ENCODE measurements around the gene PDIA5. TPM values are rescaled to one million over a fixed set of nuclear protein-coding genes. Genes with fewer than 3 reads are reported as not detected.

PDIA5 gene
- total RNA-seq, 3 donors from 2014 or later, result 21.5 to 49.1 (median 22.0) TPM

- TF ChIP-seq, protein P1, sequence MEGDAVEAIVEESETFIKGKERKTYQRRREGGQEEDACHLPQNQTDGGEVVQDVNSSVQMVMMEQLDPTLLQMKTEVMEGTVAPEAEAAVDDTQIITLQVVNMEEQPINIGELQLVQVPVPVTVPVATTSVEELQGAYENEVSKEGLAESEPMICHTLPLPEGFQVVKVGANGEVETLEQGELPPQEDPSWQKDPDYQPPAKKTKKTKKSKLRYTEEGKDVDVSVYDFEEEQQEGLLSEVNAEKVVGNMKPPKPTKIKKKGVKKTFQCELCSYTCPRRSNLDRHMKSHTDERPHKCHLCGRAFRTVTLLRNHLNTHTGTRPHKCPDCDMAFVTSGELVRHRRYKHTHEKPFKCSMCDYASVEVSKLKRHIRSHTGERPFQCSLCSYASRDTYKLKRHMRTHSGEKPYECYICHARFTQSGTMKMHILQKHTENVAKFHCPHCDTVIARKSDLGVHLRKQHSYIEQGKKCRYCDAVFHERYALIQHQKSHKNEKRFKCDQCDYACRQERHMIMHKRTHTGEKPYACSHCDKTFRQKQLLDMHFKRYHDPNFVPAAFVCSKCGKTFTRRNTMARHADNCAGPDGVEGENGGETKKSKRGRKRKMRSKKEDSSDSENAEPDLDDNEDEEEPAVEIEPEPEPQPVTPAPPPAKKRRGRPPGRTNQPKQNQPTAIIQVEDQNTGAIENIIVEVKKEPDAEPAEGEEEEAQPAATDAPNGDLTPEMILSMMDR (IDR thresholded peaks at IDR 0.05), result no peak
- Histone ChIP-seq H3K4me1 (ENCODE audit: low read depth) (no peaks in the 10 kb centered on the region), H3K4me3 (no peak overlapping the region), H3K36me3 (ENCODE audit: low read depth) (no peaks in the 10 kb centered on the region), H3K9me3 (no peaks in the 10 kb centered on the region)
- intact Hi-C loops (cut with DNase I, micrococcal nuclease), result no loop called here
- DNase-seq, result no peak
- no peak for ATAC-seq
Measured at GRCh38 chr3:123123716-123124616, 57.1 kb downstream of the PDIA5 start.

DNA sequence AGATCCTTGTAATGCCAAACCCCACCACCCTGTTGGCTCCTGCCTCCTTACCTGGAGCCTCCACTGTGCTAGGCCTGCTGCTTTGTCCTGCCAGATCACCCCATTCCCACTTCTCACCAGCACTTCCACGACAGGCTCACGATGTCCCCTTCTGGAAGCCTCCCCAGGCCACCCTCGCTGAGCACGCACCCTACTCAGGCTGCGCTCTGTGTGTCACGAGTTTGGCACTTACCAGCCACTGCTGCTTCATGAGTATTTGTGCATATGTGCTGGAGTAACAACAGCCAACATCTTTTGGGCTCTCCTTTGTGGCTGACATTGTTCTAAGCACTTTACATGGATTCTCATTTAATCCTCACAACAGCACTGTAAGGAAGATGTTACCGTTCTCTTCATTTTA, 58.1 kb downstream of the PDIA5 start:
- TF ChIP-seq, protein P1 (IDR thresholded peaks at IDR 0.05), result no peak
- Histone ChIP-seq H3K9me3 (no peaks in the 10 kb centered on the region), H3K4me3 (no peak overlapping the region), H3K36me3 (ENCODE audit: low read depth) (no peaks in the 10 kb centered on the region), H3K4me1 (ENCODE audit: low read depth) (peaks cover 6% of the 10 kb centered on the region)
- no peak for DNase-seq
- intact Hi-C loops (cut with DNase I, micrococcal nuclease), result no loop called here
- ATAC-seq, result no peak

GRCh38 chr3:123126031-123126430, 59.2 kb downstream of the PDIA5 start:
- DNase-seq, result no peak
- no peaks in the 10 kb centered on the region for H3K9me3 ChIP-seq
- H3K4me3 ChIP-seq, result no peak overlapping the region
- no peaks in the 10 kb centered on the region for H3K36me3 ChIP-seq (ENCODE audit: low read depth)
- intact Hi-C loops (cut with DNase I, micrococcal nuclease), result no loop called here
- ATAC-seq, result no peak
- TF ChIP-seq, protein P1 (IDR thresholded peaks at IDR 0.05), result no peak
- H3K4me1 ChIP-seq (ENCODE audit: low read depth), result peaks cover 10% of the 10 kb centered on the region

DNA sequence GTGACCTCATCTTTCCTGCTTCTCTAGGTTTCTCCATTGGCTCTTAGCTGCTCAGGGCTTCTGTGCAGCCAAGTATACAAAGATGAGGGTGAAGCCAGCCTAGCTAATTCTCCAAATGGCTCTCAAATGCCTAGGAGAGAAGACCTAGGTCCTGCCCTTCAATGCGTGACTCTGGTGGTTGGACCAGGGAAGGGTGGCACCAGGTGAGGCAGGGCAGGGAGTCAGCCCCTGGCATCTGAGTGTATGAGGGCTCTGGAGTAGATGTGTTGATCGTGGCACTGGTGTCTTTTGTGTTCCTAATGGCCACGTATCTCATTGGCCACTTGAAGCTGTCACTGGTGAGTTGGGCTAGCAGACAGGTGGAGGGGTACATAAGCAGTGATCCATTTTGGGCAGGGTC, 59.8 kb downstream of the PDIA5 start:
- DNase-seq, result no peak
- Histone ChIP-seq H3K4me3 (no peak overlapping the region), H3K9me3 (no peaks in the 10 kb centered on the region), H3K4me1 (ENCODE audit: low read depth) (peaks cover 15% of the 10 kb centered on the region), H3K36me3 (ENCODE audit: low read depth) (no peaks in the 10 kb centered on the region)
- TF ChIP-seq, protein P1 (IDR thresholded peaks at IDR 0.05), result no peak
- no peak for ATAC-seq
- intact Hi-C loops (cut with DNase I, micrococcal nuclease), result no loop called here

- intact Hi-C loops (cut with DNase I, micrococcal nuclease), result no loop called here
- ATAC-seq, result no peak
- DNase-seq, result no peak
- TF ChIP-seq, protein P1 (IDR thresholded peaks at IDR 0.05), result no peak
- Histone ChIP-seq H3K9me3 (no peaks in the 10 kb centered on the region), H3K36me3 (ENCODE audit: low read depth) (no peaks in the 10 kb centered on the region), H3K4me1 (ENCODE audit: low read depth) (peaks cover 15% of the 10 kb centered on the region), H3K4me3 (no peak overlapping the region)
Measured at GRCh38 chr3:123129092-123129491, 62.3 kb downstream of the PDIA5 start.

All from mucosa of descending colon (tissue), 3 donors.